OCI-LY7 (cell line): ENCODE measurements around the gene TTC7B. TPM values are rescaled to one million over a fixed set of nuclear protein-coding genes. Genes with fewer than 3 reads are reported as not detected.

ENCODE experiments used
- BruUV-seq: library from RNA; stranded (reverse); fragments of 400-500 nt; replicated peaks from 2 replicates; lab custom pipeline; 2021; lab: Mats Ljungman, UMichigan
- CTCF ChIA-PET: fragments of 300-600 bp; sonication (Branson Sonifier 250); formaldehyde crosslinking; loops from one replicate; lab custom pipeline; 2022; ENCODE audit warnings: antibody characterized with exemption; ENCODE audit not compliant: unreplicated experiment; lab: Charles Lee
- POLR2A ChIA-PET: fragments of 300-600 bp; sonication (Branson Sonifier 250); formaldehyde crosslinking; loops from one replicate; lab custom pipeline; 2022; ENCODE audit warnings: antibody characterized with exemption; lab: Charles Lee
- DNase-seq: peaks from one replicate; pipeline ENCODE4 v3.0.0-alpha.2; 2015; ENCODE audit warnings: low spot score
- H2AFZ ChIP-seq: fragments of 200-600 bp; sonication (generic), shearing (Covaris generic); 2 replicates; pipeline ENCODE4 v1.6.1; 2014; ENCODE audit warnings: mild to moderate bottlenecking, antibody characterized with exemption, low read length, moderate library complexity
- H3K27ac ChIP-seq: fragments of 200-600 bp; sonication (generic); 2 replicates; pipeline ENCODE4 v1.5.1; 2014; ENCODE audit warnings: mixed run types, low read depth, mild to moderate bottlenecking, moderate library complexity, low read length, inconsistent platforms; ENCODE audit not compliant: poor library complexity, severe bottlenecking
- H3K36me3 ChIP-seq: fragments of 200-600 bp; sonication (generic); 2 replicates; pipeline ENCODE4 v1.6.1; 2014; ENCODE audit warnings: mild to moderate bottlenecking, antibody characterized with exemption, low read length, moderate library complexity, mixed read lengths; ENCODE audit not compliant: insufficient read depth
- H3K4me1 ChIP-seq: fragments of 200-600 bp; sonication (generic); 2 replicates; pipeline ENCODE4 v1.5.1; 2014; ENCODE audit warnings: mild to moderate bottlenecking, low read length; ENCODE audit not compliant: insufficient read depth, poor library complexity, severe bottlenecking
- H3K4me2 ChIP-seq: fragments of 200-600 bp; sonication (generic); 2 replicates; pipeline ENCODE4 v1.6.1; 2014; ENCODE audit warnings: mild to moderate bottlenecking, low read length
- H3K4me3 ChIP-seq: fragments of 200-600 bp; sonication (generic); 2 replicates; pipeline ENCODE4 v1.5.1; 2014; ENCODE audit warnings: mild to moderate bottlenecking, low read depth, low read length; ENCODE audit not compliant: poor library complexity, severe bottlenecking
- H3K79me2 ChIP-seq: fragments of 200-600 bp; sonication (generic); 2 replicates; pipeline ENCODE4 v1.6.1; 2016; ENCODE audit warnings: low read depth, mild to moderate bottlenecking, low read length, moderate library complexity, mixed read lengths; ENCODE audit not compliant: insufficient read depth
- H3K9me2 ChIP-seq: fragments of 200-600 bp; sonication (generic); 2 replicates; pipeline ENCODE4 v1.6.1; 2016; ENCODE audit warnings: mild to moderate bottlenecking, low read length, mixed read lengths; ENCODE audit not compliant: insufficient read depth
- H3K9me3 ChIP-seq: fragments of 200-600 bp; sonication (generic); 2 replicates; pipeline ENCODE4 v1.6.1; 2014; ENCODE audit warnings: mild to moderate bottlenecking, mixed run types, low read length, mixed read lengths
- H4K20me1 ChIP-seq: fragments of 200-600 bp; sonication (generic); 2 replicates; pipeline ENCODE4 v1.6.1; 2014; ENCODE audit warnings: mild to moderate bottlenecking, antibody characterized with exemption, low read length, moderate library complexity, mixed read lengths; ENCODE audit not compliant: insufficient read depth
- CTCF ChIP-seq: fragments of 200-600 bp; sonication (generic); conservative IDR thresholded peaks from 2 replicates; pipeline ENCODE4 v1.5.1; 2014; ENCODE audit warnings: mild to moderate bottlenecking, antibody characterized with exemption, low read length, moderate library complexity, mixed read lengths
- EZH2phosphoT487 ChIP-seq: fragments of 200-600 bp; sonication (generic); IDR thresholded peaks from 2 replicates; pipeline ENCODE4 v1.6.1; 2018; ENCODE audit warnings: low read depth, borderline replicate concordance, mild to moderate bottlenecking, mixed run types, antibody characterized with exemption, low read length, moderate library complexity, mixed read lengths
- intact Hi-C: fragments of 100-400 bp; cut with micrococcal nuclease; formaldehyde crosslinking; loops from one replicate; pipeline ENCODE4 v1.10.0; 2022; ENCODE audit not compliant: unreplicated experiment
- total RNA-seq, 2 experiments: library from RNA; depleted of rRNA in 1 of 2; stranded (reverse); fragments of >200 nt in 1 of 2; shearing (Covaris generic) in 1 of 2; gene quantifications; 2 replicates each; pipeline ENCODE4 v1.2.3, GENCODE V29; 2014 to 2022

The TTC7B gene
- total RNA-seq, 2 experiments from 2014 or later, result 0.19 to 0.51 TPM

GRCh38 chr14:90830931-90831701 is 14.9 kb upstream of the TTC7B start:
- Histone ChIP-seq H3K9me3 (no peaks in the 10 kb centered on the region), H2AFZ (no peak overlapping the region), H3K79me2 (no peaks in the 10 kb centered on the region), H4K20me1 (no peaks in the 10 kb centered on the region), H3K4me2 (no peak overlapping the region), H3K4me3 (no peak overlapping the region), H3K9me2 (no peaks in the 10 kb centered on the region), H3K27ac (no peak overlapping the region), H3K4me1 (no peaks in the 10 kb centered on the region), H3K36me3 (no peaks in the 10 kb centered on the region)
- TF ChIP-seq EZH2phosphoT487 (no peak), CTCF (no peak)
- no peak for DNase-seq
- POLR2A ChIA-PET, result no interaction called here
- intact Hi-C loops, result no loop called here
- CTCF ChIA-PET, result no interaction called here
- BruUV-seq, result no TSS peak

GRCh38 chr14:90829677-90830076 is 13.4 kb upstream of the TTC7B start:
- 0 out of 2 replicates have a peak, but pooled peaks cover 3% of the 10 kb centered on the region for H3K9me3 ChIP-seq
- ChIA-PET POLR2A (no interaction called here), CTCF (no interaction called here)
- no peak overlapping the region for H2AFZ ChIP-seq
- BruUV-seq, result no TSS peak
- DNase-seq, result no peak
- H4K20me1 ChIP-seq, result no peaks in the 10 kb centered on the region
- H3K4me3 ChIP-seq, result no peak overlapping the region
- no peaks in the 10 kb centered on the region for H3K4me1 ChIP-seq
- no peaks in the 10 kb centered on the region for H3K79me2 ChIP-seq
- no peak overlapping the region for H3K27ac ChIP-seq
- H3K4me2 ChIP-seq, result no peak overlapping the region
- no peaks in the 10 kb centered on the region for H3K9me2 ChIP-seq
- intact Hi-C loops, result no loop called here
- H3K36me3 ChIP-seq, result no peaks in the 10 kb centered on the region
- TF ChIP-seq CTCF (no peak), EZH2phosphoT487 (no peak)
